Calu3 (cell line): ENCODE data around the gene CBR4. TPM values are rescaled to one million over a fixed set of nuclear protein-coding genes. Genes with fewer than 3 reads are reported as not detected.
"Not testable (repeated sequence)": the region's sequence is repeated elsewhere in the genome, so short reads cannot be mapped to it uniquely, and the experiment has no call there.

ENCODE experiments used
- BruUV-seq: library from RNA; stranded (reverse); fragments of 400-500 nt; replicated peaks from 2 replicates; lab custom pipeline; 2021; lab: Mats Ljungman, UMichigan
- CTCF ChIA-PET: fragments of 300-600 bp; sonication (Branson Sonifier 250); formaldehyde crosslinking; loops from one replicate; lab custom pipeline; 2022; ENCODE audit warnings: antibody characterized with exemption; lab: Charles Lee
- DNase-seq: peaks from one replicate; pipeline ENCODE4 v3.0.0; 2022
- H3K27ac Mint-ChIP-seq: one replicate; pipeline ENCODE4 v1.8.0; 2022; ENCODE audit warnings: mixed read lengths; ENCODE audit not compliant: unreplicated experiment
- H3K27me3 Mint-ChIP-seq: one replicate; pipeline ENCODE4 v1.8.0; 2022; ENCODE audit warnings: mixed read lengths; ENCODE audit not compliant: unreplicated experiment
- H3K36me3 Mint-ChIP-seq: one replicate; pipeline ENCODE4 v1.8.0; 2022; ENCODE audit warnings: mild to moderate bottlenecking, moderate library complexity, mixed read lengths; ENCODE audit not compliant: insufficient read depth, unreplicated experiment
- H3K4me1 Mint-ChIP-seq: one replicate; pipeline ENCODE4 v1.8.0; 2022; ENCODE audit warnings: mild to moderate bottlenecking, low read depth, mixed read lengths; ENCODE audit not compliant: unreplicated experiment
- H3K4me3 Mint-ChIP-seq: one replicate; pipeline ENCODE4 v1.8.0; 2022; ENCODE audit warnings: mild to moderate bottlenecking, low read depth, moderate library complexity, mixed read lengths; ENCODE audit not compliant: unreplicated experiment
- H3K9me3 Mint-ChIP-seq: one replicate; pipeline ENCODE4 v1.8.0; 2022; ENCODE audit warnings: low read depth, mixed read lengths; ENCODE audit not compliant: unreplicated experiment
- intact Hi-C: fragments of 100-400 bp; cut with micrococcal nuclease; formaldehyde crosslinking; loops from one replicate; pipeline ENCODE4 v1.10.0; 2022; ENCODE audit not compliant: unreplicated experiment
- total RNA-seq: library from RNA; stranded (reverse); gene quantifications from 2 replicates; pipeline ENCODE4 v1.2.3, GENCODE V29; 2022
- TF ChIP-seq, protein P1 (sequence below): fragments of 200-600 bp; IDR thresholded peaks from one replicate; pipeline ENCODE4 v1.8.0; 2022; ENCODE audit warnings: antibody characterized with exemption; ENCODE audit not compliant: unreplicated experiment

CBR4 gene
- total RNA-seq, 1 experiment from 2014 or later: 18.1 TPM

DNA sequence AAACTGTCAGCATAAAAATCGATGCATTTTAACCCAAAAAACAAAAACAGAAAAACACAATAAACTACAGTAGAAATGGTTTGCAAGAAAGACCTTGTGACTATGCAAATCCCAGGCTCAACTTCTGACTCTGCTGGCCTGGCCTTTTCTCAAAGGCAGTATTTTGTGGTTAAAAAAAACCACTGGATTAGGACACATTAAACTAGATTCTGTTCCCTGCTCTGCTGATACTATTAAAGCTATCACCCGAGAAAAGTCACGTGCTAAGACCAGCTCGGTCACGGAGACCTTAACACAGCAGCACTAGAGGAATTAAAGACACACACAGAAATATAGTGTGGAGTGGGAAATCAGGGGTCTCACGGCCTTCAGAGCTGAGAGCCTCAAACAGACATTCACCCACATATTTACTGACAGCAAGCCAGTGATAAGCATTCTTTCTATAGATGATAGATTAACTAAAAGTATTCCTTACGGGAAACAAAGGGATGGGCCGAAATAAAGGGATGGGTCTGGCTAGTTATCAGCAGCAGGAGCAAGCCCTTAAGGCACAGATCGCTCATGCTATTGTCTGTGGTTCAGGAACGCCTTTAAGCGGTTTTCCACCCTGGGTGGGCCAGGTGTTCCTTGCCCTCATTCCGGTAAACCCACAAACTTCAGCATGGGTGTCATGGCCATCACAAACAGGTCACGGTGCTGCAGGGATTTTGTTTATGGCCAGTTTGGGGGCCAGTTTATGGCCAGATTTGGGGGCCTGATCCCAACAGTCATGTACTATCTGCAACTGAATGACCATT is 16.1 kb downstream of the CBR4 start:
- no peaks in the 10 kb centered on the region for H3K9me3 Mint-ChIP-seq
- H3K4me3 Mint-ChIP-seq: no peak overlapping the region
- intact Hi-C loops: loop anchor here (2.0 kb wide), 1 partner anchor 493 kb away; no protein-coding TSS in a partner anchor
- H3K36me3 Mint-ChIP-seq: peaks cover 5% of the 10 kb centered on the region
- TF ChIP-seq, protein P1, sequence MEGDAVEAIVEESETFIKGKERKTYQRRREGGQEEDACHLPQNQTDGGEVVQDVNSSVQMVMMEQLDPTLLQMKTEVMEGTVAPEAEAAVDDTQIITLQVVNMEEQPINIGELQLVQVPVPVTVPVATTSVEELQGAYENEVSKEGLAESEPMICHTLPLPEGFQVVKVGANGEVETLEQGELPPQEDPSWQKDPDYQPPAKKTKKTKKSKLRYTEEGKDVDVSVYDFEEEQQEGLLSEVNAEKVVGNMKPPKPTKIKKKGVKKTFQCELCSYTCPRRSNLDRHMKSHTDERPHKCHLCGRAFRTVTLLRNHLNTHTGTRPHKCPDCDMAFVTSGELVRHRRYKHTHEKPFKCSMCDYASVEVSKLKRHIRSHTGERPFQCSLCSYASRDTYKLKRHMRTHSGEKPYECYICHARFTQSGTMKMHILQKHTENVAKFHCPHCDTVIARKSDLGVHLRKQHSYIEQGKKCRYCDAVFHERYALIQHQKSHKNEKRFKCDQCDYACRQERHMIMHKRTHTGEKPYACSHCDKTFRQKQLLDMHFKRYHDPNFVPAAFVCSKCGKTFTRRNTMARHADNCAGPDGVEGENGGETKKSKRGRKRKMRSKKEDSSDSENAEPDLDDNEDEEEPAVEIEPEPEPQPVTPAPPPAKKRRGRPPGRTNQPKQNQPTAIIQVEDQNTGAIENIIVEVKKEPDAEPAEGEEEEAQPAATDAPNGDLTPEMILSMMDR: no peak
- H3K4me1 Mint-ChIP-seq: no peaks in the 10 kb centered on the region
- CTCF ChIA-PET: no interaction called here
- H3K27ac Mint-ChIP-seq: no peak overlapping the region
- no peaks in the 10 kb centered on the region for H3K27me3 Mint-ChIP-seq
- no peak for DNase-seq
- no TSS peak for BruUV-seq

DNA sequence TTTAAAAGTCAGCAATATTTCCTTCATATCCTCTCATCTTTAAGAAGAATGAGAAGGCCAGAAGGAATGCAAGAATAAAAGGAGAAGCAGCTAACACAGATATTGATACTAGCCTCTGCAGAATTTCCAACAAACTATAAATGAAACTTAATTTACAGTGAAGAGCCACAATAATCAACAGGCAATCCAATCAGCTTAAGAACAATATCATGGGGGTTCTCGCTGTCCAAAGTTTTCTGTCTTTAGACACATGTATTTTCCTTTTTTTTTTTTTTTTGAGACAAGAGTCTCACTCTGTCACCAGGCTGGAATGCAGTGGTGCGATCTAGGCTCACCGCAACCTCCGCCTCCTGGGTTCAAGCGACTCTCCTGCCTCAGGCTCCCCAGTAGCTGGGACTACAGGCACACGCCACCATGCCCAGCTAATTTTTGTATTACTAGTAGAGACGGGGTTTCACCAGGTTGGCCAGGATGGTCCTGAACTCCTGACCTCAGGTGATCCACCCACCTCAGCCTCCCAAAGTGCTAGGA is 17.0 kb downstream of the CBR4 start:
- H3K4me1 Mint-ChIP-seq, H3K4me3 Mint-ChIP-seq, H3K36me3 Mint-ChIP-seq, H3K27me3 Mint-ChIP-seq, DNase-seq, H3K27ac Mint-ChIP-seq, H3K9me3 Mint-ChIP-seq, BruUV-seq, intact Hi-C loops: not testable (repeated sequence)
- CTCF ChIA-PET: interaction anchor here (0.7 kb wide), 1 partner anchor 34 kb away, joined by 3 read pairs; no protein-coding TSS in a partner anchor

DNA sequence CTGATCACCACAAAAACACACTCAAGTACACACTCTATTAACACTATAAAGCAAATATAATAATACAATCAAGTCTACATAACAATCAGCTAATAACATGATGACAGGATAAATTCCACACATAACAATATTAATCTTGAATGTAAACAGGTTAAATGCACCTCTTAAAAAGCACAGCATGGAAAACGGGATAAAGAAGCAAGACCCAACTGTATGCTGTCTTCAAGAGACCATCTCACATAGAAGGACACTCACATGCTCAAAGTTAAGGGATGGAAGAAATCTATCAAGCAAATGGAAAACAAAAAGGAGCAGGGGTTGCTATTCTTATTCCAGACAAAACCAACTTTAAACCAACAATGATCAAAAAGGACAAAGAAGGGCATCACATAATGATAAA is 28.1 kb downstream of the CBR4 start:
- no peak for DNase-seq
- Mint-ChIP-seq H3K4me3 (no peak overlapping the region), H3K36me3 (no peaks in the 10 kb centered on the region), H3K27ac (no peak overlapping the region), H3K4me1 (no peaks in the 10 kb centered on the region), H3K9me3 (no peaks in the 10 kb centered on the region), H3K27me3 (no peaks in the 10 kb centered on the region)
- intact Hi-C loops: no loop called here
- TF ChIP-seq, protein P1: no peak
- CTCF ChIA-PET: no interaction called here
- no TSS peak for BruUV-seq

DNA sequence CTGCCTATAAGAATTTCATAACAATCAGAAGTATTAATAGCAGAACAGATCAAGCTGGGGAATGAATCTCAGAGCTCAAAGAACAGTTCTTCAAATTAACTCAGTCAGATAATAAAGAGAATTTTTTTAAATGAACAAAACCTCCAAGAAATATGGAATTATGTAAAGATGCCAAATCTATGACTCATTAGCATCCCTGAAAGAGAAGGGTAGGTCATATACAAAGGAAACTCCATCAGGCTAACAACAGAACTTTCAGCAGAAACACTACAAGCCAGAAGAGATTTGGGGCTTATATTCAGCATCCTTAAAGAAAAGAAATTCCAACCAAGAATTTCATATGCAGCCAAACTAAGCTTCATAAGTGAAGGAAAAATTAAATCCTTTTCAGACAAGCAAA is 28.6 kb downstream of the CBR4 start:
- no peaks in the 10 kb centered on the region for H3K4me1 Mint-ChIP-seq
- no TSS peak for BruUV-seq
- H3K36me3 Mint-ChIP-seq: no peaks in the 10 kb centered on the region
- TF ChIP-seq, protein P1: no peak
- H3K27ac Mint-ChIP-seq: no peak overlapping the region
- no peak overlapping the region for H3K4me3 Mint-ChIP-seq
- CTCF ChIA-PET: no interaction called here
- no peaks in the 10 kb centered on the region for H3K9me3 Mint-ChIP-seq
- no peaks in the 10 kb centered on the region for H3K27me3 Mint-ChIP-seq
- DNase-seq: no peak
- intact Hi-C loops: no loop called here

DNA sequence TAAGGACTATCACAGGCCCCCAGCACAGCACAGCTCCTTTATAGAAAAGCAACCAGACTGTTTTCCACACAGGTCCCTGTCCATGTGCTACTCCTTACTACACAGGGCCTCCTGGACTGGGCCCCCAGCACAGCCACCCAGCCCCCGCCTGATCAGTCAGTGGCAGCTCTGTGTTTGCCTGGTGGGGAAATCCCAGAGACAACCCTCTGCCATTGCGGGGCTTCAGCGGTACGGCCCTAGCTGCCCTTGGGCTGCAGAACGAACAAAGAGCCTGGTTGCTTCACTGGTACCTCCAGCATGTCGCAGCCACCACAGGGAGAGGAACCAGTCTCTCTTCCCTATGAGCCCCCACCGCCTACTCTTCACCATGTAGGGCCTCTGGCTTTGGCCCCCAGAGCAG is 30.7 kb downstream of the CBR4 start:
- CTCF ChIA-PET: no interaction called here
- intact Hi-C loops: no loop called here
- H3K4me3 Mint-ChIP-seq: no peak overlapping the region
- H3K27ac Mint-ChIP-seq: no peak overlapping the region
- no peaks in the 10 kb centered on the region for H3K27me3 Mint-ChIP-seq
- no peak for DNase-seq
- TF ChIP-seq, protein P1: no peak
- no peaks in the 10 kb centered on the region for H3K9me3 Mint-ChIP-seq
- BruUV-seq: no TSS peak
- H3K36me3 Mint-ChIP-seq: no peaks in the 10 kb centered on the region
- H3K4me1 Mint-ChIP-seq: no peaks in the 10 kb centered on the region
